Measurements from ENCODE around the gene HSP90AA1.
"Not testable (repeated sequence)": the region's sequence is repeated elsewhere in the genome, so short reads cannot be mapped to it uniquely, and the experiment has no call there.

HSP90AA1 gene

DNA sequence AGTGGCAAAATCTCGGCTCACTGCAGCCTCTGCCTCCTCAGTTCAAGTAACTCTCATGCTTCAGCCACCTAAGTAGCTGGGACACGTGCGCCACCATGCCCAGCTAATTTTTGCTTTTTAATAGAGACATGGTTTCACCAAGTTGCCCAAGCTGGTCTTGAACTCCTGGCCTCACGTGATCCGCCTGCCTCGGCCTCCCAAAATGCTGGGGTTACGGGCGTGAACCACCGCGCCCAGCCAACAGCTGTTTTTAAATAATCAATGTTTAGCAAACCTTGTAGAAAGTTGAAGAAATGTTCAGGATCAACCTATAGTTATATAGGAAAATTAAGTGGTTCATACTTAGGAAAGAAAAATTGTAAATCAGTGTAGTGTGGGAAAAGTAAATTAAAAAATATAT, 6.0 kb upstream of the HSP90AA1 start:
- no peaks in the 10 kb centered on the region for H3K9me3 ChIP-seq (ENCODE audit: control insufficient read depth, insufficient read depth, low read length)
- peaks cover 16% of the 10 kb centered on the region for H3K4me1 ChIP-seq (ENCODE audit: control insufficient read depth, insufficient read depth, low read length)
- no peak overlapping the region for H3K27ac ChIP-seq (ENCODE audit: low read depth, low read length)
- no peaks in the 10 kb centered on the region for H3K27me3 ChIP-seq (ENCODE audit: control insufficient read depth, insufficient read depth, low read length)
- H3K9ac ChIP-seq (ENCODE audit: low read depth, low read length) = no peak overlapping the region
- H3K4me3 ChIP-seq (ENCODE audit: low read depth, low read length) = no peak overlapping the region
- no peaks in the 10 kb centered on the region for H3K36me3 ChIP-seq (ENCODE audit: control insufficient read depth, insufficient read depth, low read length)

DNA sequence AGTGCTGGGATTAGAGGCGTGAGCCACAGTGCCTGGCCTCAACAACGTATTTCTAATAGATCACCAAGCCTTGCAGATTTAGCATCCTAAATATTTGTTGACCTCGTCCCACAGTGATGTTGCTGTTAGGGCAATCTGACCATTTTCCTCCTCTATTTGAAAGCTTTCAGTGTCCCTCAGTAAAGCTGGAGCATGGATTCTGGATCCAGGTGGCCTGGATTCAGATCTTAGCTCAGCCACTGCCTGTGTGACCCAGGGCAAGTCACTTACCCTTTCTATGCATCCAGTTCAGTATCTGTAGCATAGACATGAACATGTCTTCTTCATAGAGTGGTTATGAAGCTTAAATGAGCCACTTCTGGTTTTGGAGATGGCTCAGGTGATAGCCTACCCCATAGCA, 3.9 kb upstream of the HSP90AA1 start:
- Histone ChIP-seq H3K9me3 (ENCODE audit: control insufficient read depth, insufficient read depth, low read length) (no peaks in the 10 kb centered on the region), H3K36me3 (ENCODE audit: control insufficient read depth, insufficient read depth, low read length) (peaks cover 5% of the 10 kb centered on the region)

DNA sequence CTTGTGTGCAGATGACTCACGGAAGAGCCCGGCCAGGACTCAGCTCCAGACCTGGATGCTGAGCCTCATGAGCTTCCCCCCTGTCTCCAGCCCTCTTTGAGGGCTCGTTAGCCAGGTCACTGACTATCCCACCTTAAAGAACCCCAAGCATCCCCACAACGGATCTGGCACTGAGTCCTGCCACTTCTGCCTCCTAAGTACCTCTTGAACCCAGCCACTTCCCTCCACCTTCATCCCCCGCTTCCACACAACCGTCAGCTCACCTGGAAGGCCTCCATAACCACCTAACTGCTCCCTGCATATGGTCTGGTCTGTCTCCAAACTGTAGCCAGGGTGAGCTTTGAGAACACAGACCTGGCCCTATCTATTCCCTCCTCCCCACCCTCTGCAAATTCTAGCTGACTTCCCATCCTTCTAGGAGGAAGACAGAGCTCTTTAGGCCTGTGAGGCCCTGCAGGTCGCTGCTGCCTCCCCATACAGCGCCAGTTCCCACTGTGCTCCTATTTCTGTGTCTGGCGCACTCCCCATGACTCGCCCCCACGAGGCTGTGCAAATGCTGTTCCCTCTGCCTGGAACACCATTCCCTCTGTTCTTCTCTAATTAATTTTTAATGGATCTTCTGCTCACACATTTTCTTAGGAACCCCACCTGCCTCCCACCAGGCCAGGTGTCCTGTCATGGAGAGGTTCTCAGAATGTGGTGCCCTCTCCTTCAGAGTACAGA, 2.9 kb upstream of the HSP90AA1 start:
- peaks cover 14% of the 10 kb centered on the region for H3K36me3 ChIP-seq (ENCODE audit: control insufficient read depth, insufficient read depth, low read length)

More for the DNA sequence above, 3.9 kb upstream of the HSP90AA1 start:
- Histone ChIP-seq H3K9ac (ENCODE audit: low read depth, low read length) (no peak overlapping the region), H3K4me3 (ENCODE audit: low read depth, low read length) (no peak overlapping the region), H3K27me3 (ENCODE audit: control insufficient read depth, insufficient read depth, low read length) (no peaks in the 10 kb centered on the region), H3K27ac (ENCODE audit: low read depth, low read length) (no peak overlapping the region), H3K4me1 (ENCODE audit: control insufficient read depth, insufficient read depth, low read length) (peaks cover 11% of the 10 kb centered on the region)

DNA sequence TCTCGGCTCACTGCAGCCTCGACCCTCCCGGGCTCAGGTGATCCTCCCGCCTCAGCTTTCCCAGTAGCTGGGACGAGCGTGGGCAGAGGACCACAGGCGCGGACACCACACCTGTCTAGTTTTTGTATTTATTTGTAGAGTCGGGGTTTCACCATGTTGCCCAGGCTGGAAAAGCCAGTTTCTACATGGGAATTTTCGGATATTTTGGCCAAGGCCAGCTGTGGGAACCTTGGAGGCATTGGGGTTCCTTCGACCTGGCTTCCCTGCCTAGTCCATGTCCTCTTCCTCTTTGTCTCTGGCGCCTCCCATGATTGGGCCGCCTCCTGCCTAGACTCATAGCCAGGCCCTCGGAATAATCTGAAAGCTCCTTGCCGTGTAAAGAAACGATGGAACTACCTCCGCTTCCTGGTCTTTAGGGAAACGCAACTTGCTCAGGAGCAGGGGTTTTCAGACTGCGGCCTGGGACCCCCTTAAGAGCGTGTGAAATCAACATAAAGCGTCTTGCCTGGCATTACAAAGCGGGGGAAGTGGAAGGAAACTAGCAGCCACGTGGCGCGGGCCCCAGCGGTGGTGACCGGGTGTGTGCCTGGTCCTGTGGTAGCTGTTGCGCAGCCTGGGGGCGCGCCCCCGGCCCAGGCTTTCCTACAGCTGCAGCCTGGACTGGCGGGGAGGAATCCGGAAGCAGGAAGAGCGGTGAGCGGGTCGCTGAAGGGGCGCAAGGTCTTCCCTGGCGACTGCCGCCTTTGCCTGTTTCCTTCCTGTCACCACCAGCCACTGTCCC, 1.4 kb upstream of the HSP90AA1 start:
- Histone ChIP-seq H3K4me1 (ENCODE audit: control insufficient read depth, insufficient read depth, low read length) (peaks cover 15% of the 10 kb centered on the region), H3K4me3 (ENCODE audit: low read depth, low read length) (peak overlapping the region; percentile 98), H3K9me3 (ENCODE audit: control insufficient read depth, insufficient read depth, low read length) (no peaks in the 10 kb centered on the region), H3K9ac (ENCODE audit: low read depth, low read length) (peak overlapping the region; percentile 82), H3K36me3 (ENCODE audit: control insufficient read depth, insufficient read depth, low read length) (peaks cover 30% of the 10 kb centered on the region), H3K27me3 (ENCODE audit: control insufficient read depth, insufficient read depth, low read length) (no peaks in the 10 kb centered on the region), H3K27ac (ENCODE audit: low read depth, low read length) (peak overlapping the region; percentile 97)

More for the DNA sequence above, 2.9 kb upstream of the HSP90AA1 start:
- Histone ChIP-seq H3K4me3 (ENCODE audit: low read depth, low read length) (no peak overlapping the region), H3K27me3 (ENCODE audit: control insufficient read depth, insufficient read depth, low read length) (no peaks in the 10 kb centered on the region), H3K4me1 (ENCODE audit: control insufficient read depth, insufficient read depth, low read length) (peaks cover 13% of the 10 kb centered on the region), H3K27ac (ENCODE audit: low read depth, low read length) (no peak overlapping the region), H3K9me3 (ENCODE audit: control insufficient read depth, insufficient read depth, low read length) (no peaks in the 10 kb centered on the region), H3K9ac (ENCODE audit: low read depth, low read length) (no peak overlapping the region)

DNA sequence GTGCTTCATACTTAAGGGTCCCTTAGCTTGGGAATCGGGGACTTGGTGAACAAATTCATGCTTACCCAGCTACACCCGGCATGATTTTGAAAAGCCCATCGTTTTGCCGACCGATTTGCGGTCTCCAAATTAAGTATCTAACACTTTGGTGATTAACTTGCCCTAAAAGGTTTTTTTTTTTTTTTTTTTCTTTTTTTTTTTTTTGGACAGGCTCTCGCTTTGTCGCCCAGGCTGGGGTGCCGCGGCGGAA, 843 bp upstream of the HSP90AA1 start:
- Histone ChIP-seq H3K27ac (ENCODE audit: low read depth, low read length) (peak overlapping the region; percentile 97), H3K27me3 (ENCODE audit: control insufficient read depth, insufficient read depth, low read length) (no peaks in the 10 kb centered on the region), H3K4me1 (ENCODE audit: control insufficient read depth, insufficient read depth, low read length) (peaks cover 15% of the 10 kb centered on the region)

DNA sequence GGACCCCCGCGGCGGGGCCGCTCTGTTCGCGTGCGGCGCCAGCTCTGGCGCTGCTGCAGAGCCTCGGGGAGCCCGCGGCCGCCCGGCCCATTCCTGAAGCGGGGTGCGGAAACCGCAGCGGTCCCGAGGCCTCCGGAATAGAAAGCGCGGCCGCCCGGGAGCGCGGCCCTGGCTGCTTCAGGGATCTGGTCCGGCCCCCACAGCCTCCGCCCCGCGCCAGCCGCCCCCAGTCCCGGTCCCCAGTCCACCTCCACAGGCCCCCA, 204 bp downstream of the HSP90AA1 start:
- Histone ChIP-seq H3K27me3 (ENCODE audit: control insufficient read depth, insufficient read depth, low read length) (no peaks in the 10 kb centered on the region), H3K36me3 (ENCODE audit: control insufficient read depth, insufficient read depth, low read length) (peaks cover 45% of the 10 kb centered on the region), H3K4me3 (ENCODE audit: low read depth, low read length) (peak overlapping the region; percentile 98), H3K9ac (ENCODE audit: low read depth, low read length) (peak overlapping the region; percentile 93), H3K4me1 (ENCODE audit: control insufficient read depth, insufficient read depth, low read length) (peaks cover 15% of the 10 kb centered on the region), H3K27ac (ENCODE audit: low read depth, low read length) (peak overlapping the region; percentile 94), H3K9me3 (ENCODE audit: control insufficient read depth, insufficient read depth, low read length) (no peaks in the 10 kb centered on the region)

More for the DNA sequence above, 843 bp upstream of the HSP90AA1 start:
- peak overlapping the region; percentile 98 for H3K4me3 ChIP-seq (ENCODE audit: low read depth, low read length)
- peaks cover 35% of the 10 kb centered on the region for H3K36me3 ChIP-seq (ENCODE audit: control insufficient read depth, insufficient read depth, low read length)
- H3K9ac ChIP-seq (ENCODE audit: low read depth, low read length) = peak overlapping the region; percentile 82
- no peaks in the 10 kb centered on the region for H3K9me3 ChIP-seq (ENCODE audit: control insufficient read depth, insufficient read depth, low read length)

DNA sequence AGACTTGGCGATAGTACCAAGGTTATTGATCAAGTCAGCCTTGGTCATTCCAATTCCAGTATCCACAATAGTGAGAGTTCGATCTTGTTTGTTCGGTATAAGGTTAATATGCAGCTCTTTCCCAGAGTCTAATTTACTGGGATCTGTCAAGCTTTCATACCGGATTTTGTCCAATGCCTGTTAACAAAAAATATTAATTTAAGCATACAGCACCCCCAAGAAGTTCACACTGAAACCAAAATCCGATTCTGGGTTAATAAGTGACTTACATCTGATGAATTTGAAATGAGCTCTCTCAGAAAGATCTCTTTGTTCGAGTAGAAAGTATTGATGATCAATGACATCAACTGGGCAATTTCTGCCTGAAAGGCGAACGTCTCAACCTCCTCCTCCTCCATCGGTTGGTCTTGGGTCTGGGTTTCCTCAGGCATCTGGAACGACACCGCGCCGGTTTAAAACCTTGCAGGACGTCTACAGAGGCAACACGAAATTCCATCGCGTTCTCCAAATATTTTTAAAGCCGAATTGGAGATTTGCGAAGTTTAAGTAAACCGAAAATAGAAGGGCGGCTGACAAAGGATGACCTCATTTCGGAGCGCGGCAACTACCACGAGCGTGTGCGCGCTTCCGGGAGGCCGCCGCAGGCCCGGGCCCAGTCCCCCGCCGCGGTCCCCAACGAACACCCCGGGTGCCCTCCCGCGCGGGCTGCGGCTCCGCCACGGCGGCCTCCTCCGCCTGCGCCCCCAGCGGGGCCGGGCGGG, 716 bp downstream of the HSP90AA1 start:
- no peaks in the 10 kb centered on the region for H3K9me3 ChIP-seq (ENCODE audit: control insufficient read depth, insufficient read depth, low read length)
- H3K4me1 ChIP-seq (ENCODE audit: control insufficient read depth, insufficient read depth, low read length) = peaks cover 15% of the 10 kb centered on the region
- H3K4me3 ChIP-seq (ENCODE audit: low read depth, low read length) = peak overlapping the region; percentile 98
- H3K9ac ChIP-seq (ENCODE audit: low read depth, low read length) = peak overlapping the region; percentile 93
- H3K27me3 ChIP-seq (ENCODE audit: control insufficient read depth, insufficient read depth, low read length) = no peaks in the 10 kb centered on the region
- peak overlapping the region; percentile 94 for H3K27ac ChIP-seq (ENCODE audit: low read depth, low read length)
- H3K36me3 ChIP-seq (ENCODE audit: control insufficient read depth, insufficient read depth, low read length) = peaks cover 50% of the 10 kb centered on the region

DNA sequence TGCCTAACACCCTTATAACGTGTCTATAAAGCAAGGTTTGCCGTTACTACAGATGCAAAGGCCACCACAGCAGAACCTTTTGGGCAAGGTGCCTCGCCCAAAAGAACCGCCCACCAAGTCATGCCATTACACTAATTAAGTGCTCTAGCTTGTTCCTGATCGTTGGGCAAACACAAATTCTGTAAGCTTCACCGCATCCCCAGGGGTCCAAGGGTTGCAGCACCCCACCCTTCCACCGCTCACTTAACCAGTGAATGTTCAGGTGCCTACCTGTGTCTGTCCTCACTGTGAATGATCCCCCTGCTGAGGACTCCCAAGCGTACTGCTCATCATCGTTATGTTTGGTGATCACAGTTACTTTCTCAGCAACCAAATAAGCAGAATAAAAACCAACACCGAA, 1.4 kb downstream of the HSP90AA1 start:
- no peaks in the 10 kb centered on the region for H3K9me3 ChIP-seq (ENCODE audit: control insufficient read depth, insufficient read depth, low read length)
- peaks cover 15% of the 10 kb centered on the region for H3K4me1 ChIP-seq (ENCODE audit: control insufficient read depth, insufficient read depth, low read length)
- H3K36me3 ChIP-seq (ENCODE audit: control insufficient read depth, insufficient read depth, low read length) = peaks cover 57% of the 10 kb centered on the region
- peak overlapping the region; percentile 17 for H3K27ac ChIP-seq (ENCODE audit: low read depth, low read length)
- H3K4me3 ChIP-seq (ENCODE audit: low read depth, low read length) = peak overlapping the region; percentile 98
- no peaks in the 10 kb centered on the region for H3K27me3 ChIP-seq (ENCODE audit: control insufficient read depth, insufficient read depth, low read length)
- peak overlapping the region; percentile 93; the same call in 1 of the 2 replicates for H3K9ac ChIP-seq (ENCODE audit: low read depth, low read length)

DNA sequence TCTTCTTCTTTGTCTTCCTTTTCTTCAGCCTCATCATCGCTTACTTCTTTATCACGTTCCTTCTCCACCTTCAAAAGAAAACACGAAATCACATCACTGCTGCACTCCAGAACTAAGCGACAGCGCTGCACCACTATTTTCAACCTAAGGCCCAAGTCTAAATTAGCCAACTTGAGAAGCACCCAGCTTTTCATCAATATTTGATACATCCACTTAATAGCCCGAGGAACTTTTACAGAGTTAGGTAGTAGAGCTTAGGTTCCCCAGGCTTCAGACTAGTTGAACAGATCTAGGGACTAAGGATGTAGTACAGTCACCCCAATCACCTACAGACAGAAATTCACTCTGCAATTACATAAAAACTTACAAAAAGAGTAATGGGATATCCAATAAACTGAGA, 1.9 kb downstream of the HSP90AA1 start:
- H3K4me1 ChIP-seq (ENCODE audit: control insufficient read depth, insufficient read depth, low read length) = peaks cover 15% of the 10 kb centered on the region
- no peaks in the 10 kb centered on the region for H3K9me3 ChIP-seq (ENCODE audit: control insufficient read depth, insufficient read depth, low read length)
- no peaks in the 10 kb centered on the region for H3K27me3 ChIP-seq (ENCODE audit: control insufficient read depth, insufficient read depth, low read length)
- H3K4me3 ChIP-seq (ENCODE audit: low read depth, low read length) = peak overlapping the region; percentile 98
- H3K27ac ChIP-seq (ENCODE audit: low read depth, low read length) = no peak overlapping the region
- peaks cover 62% of the 10 kb centered on the region for H3K36me3 ChIP-seq (ENCODE audit: control insufficient read depth, insufficient read depth, low read length)
- H3K9ac ChIP-seq (ENCODE audit: low read depth, low read length) = no peak overlapping the region

DNA sequence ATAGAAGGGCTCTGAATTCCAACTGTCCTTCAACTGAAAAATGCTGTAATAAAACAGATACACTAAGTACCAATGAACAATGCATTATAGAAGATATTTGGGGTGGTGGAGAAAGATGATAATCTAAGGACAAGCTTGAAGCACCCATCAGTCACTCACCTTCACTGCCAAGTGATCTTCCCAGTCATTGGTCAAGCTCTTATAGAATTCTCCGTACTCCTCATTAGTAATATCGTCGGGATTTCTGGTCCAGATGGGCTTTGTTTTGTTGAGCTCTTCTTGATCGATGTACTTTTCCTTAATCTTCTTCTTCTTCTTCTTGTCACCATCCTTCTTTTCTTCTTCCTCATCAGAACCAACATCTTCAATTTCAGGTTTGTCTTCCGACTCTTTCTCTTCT, 2.3 kb downstream of the HSP90AA1 start:
- H3K27me3 ChIP-seq (ENCODE audit: control insufficient read depth, insufficient read depth, low read length); H3K9ac ChIP-seq (ENCODE audit: low read depth, low read length); H3K27ac ChIP-seq (ENCODE audit: low read depth, low read length); H3K9me3 ChIP-seq (ENCODE audit: control insufficient read depth, insufficient read depth, low read length): not testable (repeated sequence)
- H3K4me1 ChIP-seq (ENCODE audit: control insufficient read depth, insufficient read depth, low read length) = peaks cover 15% of the 10 kb centered on the region
- H3K4me3 ChIP-seq (ENCODE audit: low read depth, low read length) = peak overlapping the region; percentile 98
- peaks cover 66% of the 10 kb centered on the region for H3K36me3 ChIP-seq (ENCODE audit: control insufficient read depth, insufficient read depth, low read length)
